Progenitor cell of endocrine pancreas (in vitro differentiated cells): ENCODE results near the gene RFPL3. TPM values are rescaled to one million over a fixed set of nuclear protein-coding genes. Genes with fewer than 3 reads are reported as not detected.
A peak's percentile ranks its signal among the peaks of the same experiment; 100 is the strongest.

ENCODE experiments used
- DNase-seq: peaks from one replicate; pipeline ENCODE4 v3.0.0; 2021; ENCODE audit warnings: low spot score; ENCODE audit not compliant: unreplicated experiment
- H3K27ac Mint-ChIP-seq: 2 replicates; pipeline ENCODE4 v1.8.0; 2021; ENCODE audit warnings: mild to moderate bottlenecking, moderate library complexity, mixed read lengths
- H3K27me3 Mint-ChIP-seq: 2 replicates; pipeline ENCODE4 v1.8.0; 2021; ENCODE audit warnings: mixed read lengths
- H3K36me3 Mint-ChIP-seq: 2 replicates; pipeline ENCODE4 v1.8.0; 2022; ENCODE audit warnings: mixed read lengths; ENCODE audit not compliant: insufficient read depth
- H3K4me1 Mint-ChIP-seq: 2 replicates; pipeline ENCODE4 v1.8.0; 2021; ENCODE audit warnings: low read depth, mixed read lengths
- H3K4me3 Mint-ChIP-seq: 2 replicates; pipeline ENCODE4 v1.8.0; 2021; ENCODE audit warnings: low read depth, mild to moderate bottlenecking, moderate library complexity, mixed read lengths
- H3K9me3 Mint-ChIP-seq: 2 replicates; pipeline ENCODE4 v1.8.0; 2021; ENCODE audit warnings: low read depth, mixed read lengths
- CTCF ChIP-seq: fragments of 200-600 bp; sonication (generic); IDR thresholded peaks from one replicate; pipeline ENCODE4 v1.5.0; 2021; ENCODE audit warnings: antibody characterized with exemption, mild to moderate bottlenecking; ENCODE audit not compliant: unreplicated experiment
- total RNA-seq: library from RNA; stranded (reverse); gene quantifications from 2 replicates; pipeline ENCODE4 v1.2.1, GENCODE V29; 2021

The RFPL3 gene
- total RNA-seq, 1 donor from 2014 or later, result not detected

- Mint-ChIP-seq H3K4me1 (no peaks in the 10 kb centered on the region), H3K36me3 (no peaks in the 10 kb centered on the region), H3K27ac (no peak overlapping the region), H3K9me3 (no peaks in the 10 kb centered on the region), H3K27me3 (no peaks in the 10 kb centered on the region), H3K4me3 (no peak overlapping the region)
- DNase-seq, result no peak
- no peak for TF ChIP-seq CTCF
Observed at GRCh38 chr22:32375678-32376450, 18.2 kb downstream of the RFPL3 start.

GRCh38 chr22:32376681-32377080 is 19.0 kb downstream of the RFPL3 start:
- no peak for DNase-seq
- Mint-ChIP-seq H3K27me3 (no peaks in the 10 kb centered on the region), H3K4me1 (no peaks in the 10 kb centered on the region), H3K27ac (no peak overlapping the region), H3K36me3 (no peaks in the 10 kb centered on the region), H3K4me3 (no peak overlapping the region), H3K9me3 (no peaks in the 10 kb centered on the region)
- no peak for TF ChIP-seq CTCF

GRCh38 chr22:32378707-32379272 is 21.1 kb downstream of the RFPL3 start:
- Mint-ChIP-seq H3K9me3 (no peaks in the 10 kb centered on the region), H3K36me3 (no peaks in the 10 kb centered on the region), H3K27me3 (no peaks in the 10 kb centered on the region), H3K4me1 (no peaks in the 10 kb centered on the region), H3K27ac (no peak overlapping the region), H3K4me3 (no peak overlapping the region)
- peak; percentile 65 for TF ChIP-seq CTCF
- DNase-seq, result peak; percentile 26

- TF ChIP-seq CTCF, result no peak
- Mint-ChIP-seq H3K4me3 (no peak overlapping the region), H3K36me3 (peaks cover 3% of the 10 kb centered on the region), H3K9me3 (no peaks in the 10 kb centered on the region), H3K27me3 (no peaks in the 10 kb centered on the region), H3K4me1 (no peaks in the 10 kb centered on the region), H3K27ac (no peak overlapping the region)
- DNase-seq, result no peak
Observed at GRCh38 chr22:32380991-32381390, 23.3 kb downstream of the RFPL3 start.

- Mint-ChIP-seq H3K27me3 (no peaks in the 10 kb centered on the region), H3K36me3 (peaks cover 20% of the 10 kb centered on the region), H3K9me3 (no peaks in the 10 kb centered on the region), H3K4me1 (no peaks in the 10 kb centered on the region), H3K27ac (no peak overlapping the region), H3K4me3 (no peak overlapping the region)
- no peak for DNase-seq
- TF ChIP-seq CTCF, result no peak
Observed at GRCh38 chr22:32385681-32386080, 28.0 kb downstream of the RFPL3 start.
